Stimulated activated CD8-positive, alpha-beta memory T cell treated with anti-CD3 and anti-CD28 coated beads, Interleukin-7, amount 100 ng/mL, for 48 hours (primary cell): ENCODE results near the gene NFKBIB.
"Not testable (repeated sequence)": the region's sequence is repeated elsewhere in the genome, so short reads cannot be mapped to it uniquely, and the experiment has no call there.

Source experiments
- DNase-seq, 2 donors: peaks; one replicate each; pipeline ENCODE4 v3.0.0-alpha.2; 2020; ENCODE audit warnings: low read depth in 1 of 2; ENCODE audit errors: extremely low read depth in 1 of 2

The NFKBIB gene

DNA sequence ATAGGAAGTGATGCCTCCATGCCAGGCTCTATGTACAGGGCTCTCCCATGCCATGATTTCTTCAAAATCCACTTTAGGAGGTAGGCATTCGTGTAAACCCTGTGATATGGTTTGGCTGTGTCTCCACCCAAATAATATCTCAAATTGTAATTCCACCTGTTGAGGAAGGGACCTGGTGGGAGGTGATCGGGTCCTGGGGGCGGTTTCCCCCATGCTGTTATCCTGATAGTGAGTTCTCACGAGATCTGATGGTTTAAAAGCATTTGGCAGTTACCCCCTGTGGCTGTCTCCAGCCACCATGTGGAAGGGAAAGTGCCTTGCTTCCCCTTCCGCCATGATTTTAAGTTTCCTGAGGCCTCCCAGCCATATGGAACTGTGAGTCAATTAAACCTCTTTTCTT, 22.7 kb downstream of the NFKBIB start:
- no peak for DNase-seq

- no peak for DNase-seq
Observed at GRCh38 chr19:38924388-38924787, 24.6 kb downstream of the NFKBIB start.

- no peak for DNase-seq
Observed at GRCh38 chr19:38928391-38929001, 28.7 kb downstream of the NFKBIB start.

- peak; percentile 77 to 84 for DNase-seq
Observed at GRCh38 chr19:38929929-38930775, 30.4 kb downstream of the NFKBIB start, which contains the start of gene SARS2. Gene SARS2 (minus strand): TSS chr19:38930763. CDS start chr19:38930736, 27 bp downstream.

GRCh38 chr19:38930776-38931520, 31.2 kb downstream of the NFKBIB start, which contains the start of gene MRPS12:
Gene MRPS12 (plus strand): TSS chr19:38930944. CDS start chr19:38931295, 351 bp downstream.
- peak; percentile 91 to 98 for DNase-seq

DNA sequence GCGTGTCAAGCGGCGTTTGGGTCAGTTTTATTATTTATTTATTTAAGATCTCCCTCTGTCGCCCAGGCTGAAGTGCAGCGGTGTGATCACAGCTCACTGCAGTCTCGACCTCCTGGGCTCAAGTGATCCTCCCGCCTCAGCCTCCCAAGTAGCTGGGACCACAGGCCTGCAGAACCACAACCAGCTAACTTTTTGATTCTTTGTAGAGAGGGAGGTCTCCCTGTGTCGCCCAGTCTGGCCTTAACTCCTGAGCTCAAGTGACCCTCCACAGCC, 31.7 kb downstream of the NFKBIB start:
- no peak for DNase-seq

- no peak for DNase-seq
Observed at GRCh38 chr19:38932425-38933179, 32.8 kb downstream of the NFKBIB start.

DNA sequence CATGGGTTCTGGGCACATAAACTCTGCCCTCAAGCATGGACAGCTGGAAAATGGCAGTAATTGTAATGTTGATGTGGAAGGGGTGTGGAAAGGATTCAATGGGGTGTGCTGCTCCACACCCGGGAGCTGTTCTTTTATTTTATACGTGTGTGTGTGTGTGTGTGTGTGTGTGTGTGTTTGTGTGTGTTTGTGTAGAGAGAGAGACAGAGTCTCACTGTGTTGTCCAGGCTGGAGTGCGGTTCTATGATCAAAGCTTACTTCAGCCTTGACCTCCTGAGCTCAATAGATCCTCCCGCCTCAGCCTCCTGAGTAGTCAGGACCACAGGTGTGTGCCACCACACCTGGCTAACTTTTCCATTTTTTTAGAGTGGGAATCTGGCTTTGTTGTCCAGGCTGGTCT, 33.8 kb downstream of the NFKBIB start:
- DNase-seq, result no peak

DNA sequence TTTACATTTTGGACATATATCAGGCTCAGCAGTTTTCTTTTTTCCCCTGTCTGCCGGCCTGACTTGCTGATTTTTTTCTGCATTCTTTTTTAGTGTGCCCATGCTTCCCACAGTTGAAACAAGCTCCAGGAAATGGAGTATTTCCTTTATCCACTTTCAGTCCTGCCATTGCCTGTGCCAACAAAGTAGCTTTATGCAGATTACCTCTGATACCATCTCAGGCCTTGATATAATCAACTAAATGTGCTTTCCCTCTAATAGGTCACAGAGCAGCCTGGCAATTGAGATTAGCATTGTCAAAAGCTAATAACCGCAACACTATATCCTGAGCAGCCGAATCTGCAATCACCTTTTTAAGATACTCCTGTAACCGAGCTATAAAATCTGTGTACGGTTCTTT, 40.2 kb downstream of the NFKBIB start:
- DNase-seq, result no peak

- not testable (repeated sequence) for DNase-seq
Observed at GRCh38 chr19:38941466-38941865, 41.7 kb downstream of the NFKBIB start.

GRCh38 chr19:38941979-38942378, 42.2 kb downstream of the NFKBIB start:
- DNase-seq, result no peak

GRCh38 chr19:38942471-38943181, 42.9 kb downstream of the NFKBIB start:
- no peak for DNase-seq

DNA sequence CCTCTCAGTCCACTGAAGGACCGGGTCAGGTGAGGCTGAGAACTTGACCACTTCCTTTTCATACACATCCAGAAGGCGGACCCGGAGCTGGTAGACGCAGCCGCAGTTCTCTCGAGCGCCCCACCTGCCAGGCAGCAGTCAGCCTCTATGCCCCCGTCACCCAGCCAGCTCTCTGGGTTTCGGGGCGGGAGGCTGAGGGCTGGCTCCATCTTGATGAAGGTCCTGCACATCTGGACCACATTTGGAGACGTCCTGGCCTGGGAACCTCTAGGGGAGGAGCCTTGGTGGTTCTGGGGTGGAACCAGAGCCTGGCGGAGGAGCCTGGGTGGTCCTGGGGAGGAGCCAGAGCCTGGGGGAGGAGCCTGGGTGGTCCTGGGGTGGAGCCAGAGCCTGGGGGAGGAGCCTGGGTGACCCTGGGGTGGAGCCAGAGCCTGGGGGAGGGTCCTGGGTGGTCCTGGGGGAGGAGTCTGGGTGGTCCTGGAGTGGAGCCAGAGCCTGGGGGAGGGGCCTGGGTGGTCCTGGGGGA, 45.3 kb downstream of the NFKBIB start:
- DNase-seq, result no peak

- DNase-seq, result no peak
Observed at GRCh38 chr19:38945562-38946228, 45.9 kb downstream of the NFKBIB start.

DNA sequence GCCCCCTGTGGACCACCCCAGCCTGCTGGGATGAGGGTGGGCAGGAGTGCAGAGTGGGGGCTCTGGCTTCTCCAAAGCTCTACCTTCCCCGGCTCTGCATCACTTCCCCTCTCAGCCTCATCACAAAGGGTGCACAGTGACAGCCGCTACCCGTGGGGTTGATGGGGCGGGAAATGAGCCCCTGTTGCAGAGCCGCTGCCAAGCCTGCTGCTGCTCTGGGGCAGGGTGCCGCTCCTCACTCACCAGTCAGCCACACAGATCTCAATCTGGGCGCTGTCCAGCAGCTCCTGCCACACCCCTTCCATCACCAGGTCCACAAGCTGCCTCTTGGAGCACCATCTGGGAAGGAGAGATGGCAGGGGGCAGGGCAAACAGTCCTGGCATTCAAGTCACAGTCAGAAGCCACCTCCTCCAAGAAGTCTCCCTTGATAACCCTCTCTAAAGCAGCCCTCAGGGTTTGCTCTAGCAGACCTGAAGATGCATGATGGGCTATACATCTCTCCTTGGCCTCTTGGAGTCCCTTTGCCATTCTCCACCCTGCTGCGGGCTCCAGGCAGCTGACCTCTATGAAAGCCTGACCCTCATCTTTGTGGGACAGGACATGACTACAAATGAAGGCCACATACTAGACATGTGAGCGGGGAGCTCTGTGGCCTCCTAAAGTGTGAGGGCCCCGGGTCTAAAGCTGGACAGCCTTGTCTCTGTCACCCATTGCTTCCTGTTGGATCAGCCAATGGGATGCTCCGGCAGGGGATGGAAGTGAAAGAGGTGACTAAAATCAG, 46.7 kb downstream of the NFKBIB start:
- DNase-seq, result no peak

DNA sequence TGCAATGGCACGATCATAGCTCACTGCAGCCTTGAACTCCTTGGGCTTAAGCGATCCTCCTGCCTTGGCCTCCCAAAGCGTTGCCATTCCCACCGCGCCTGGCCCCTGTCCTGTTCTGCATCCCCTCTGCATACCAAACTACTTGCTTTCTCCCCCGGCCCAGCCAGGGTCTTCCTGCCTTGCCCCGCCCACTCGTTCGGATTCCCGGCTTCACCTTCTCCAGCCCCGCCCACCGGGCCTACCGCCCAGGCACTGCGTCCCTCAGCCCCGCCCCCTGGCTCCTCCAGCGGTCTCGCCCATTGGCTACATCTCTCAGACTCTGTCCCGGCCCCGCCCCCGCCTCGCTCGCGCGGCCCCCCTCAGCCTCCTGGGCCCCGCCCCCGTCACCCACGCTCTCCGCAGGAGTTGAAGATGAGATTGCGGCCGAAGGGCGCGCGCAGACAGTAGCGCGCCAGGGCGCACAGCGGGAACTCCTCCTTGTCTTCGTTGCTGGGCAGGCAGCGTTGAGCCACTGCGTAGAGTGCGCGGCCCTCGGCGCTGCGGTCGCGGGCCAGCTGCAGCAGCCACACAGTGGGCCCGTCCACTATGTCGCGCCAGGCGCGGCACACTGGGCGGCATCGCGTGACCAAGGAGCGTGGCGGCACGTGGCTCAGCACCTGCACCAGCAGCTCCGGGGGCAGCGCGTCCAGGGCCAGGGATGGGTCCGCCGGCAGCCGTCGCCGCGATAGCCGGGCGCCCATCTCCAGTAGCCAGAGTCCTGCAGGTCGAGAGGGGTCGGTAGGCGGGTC, 50.0 kb downstream of the NFKBIB start:
- peak; percentile 68 to 92 for DNase-seq

GRCh38 chr19:38951187-38951586, 51.4 kb downstream of the NFKBIB start:
- no peak for DNase-seq
